Measurements from ENCODE around the gene XPR1.

XPR1 gene

GRCh38 chr1:180936110-180937011 lies 304.5 kb downstream of the XPR1 start:
- no peak for DNase-seq

GRCh38 chr1:180937012-180937372 lies 305.2 kb downstream of the XPR1 start:
- DNase-seq, result no peak

GRCh38 chr1:180937624-180938225 lies 305.9 kb downstream of the XPR1 start:
- no peak for DNase-seq

DNA sequence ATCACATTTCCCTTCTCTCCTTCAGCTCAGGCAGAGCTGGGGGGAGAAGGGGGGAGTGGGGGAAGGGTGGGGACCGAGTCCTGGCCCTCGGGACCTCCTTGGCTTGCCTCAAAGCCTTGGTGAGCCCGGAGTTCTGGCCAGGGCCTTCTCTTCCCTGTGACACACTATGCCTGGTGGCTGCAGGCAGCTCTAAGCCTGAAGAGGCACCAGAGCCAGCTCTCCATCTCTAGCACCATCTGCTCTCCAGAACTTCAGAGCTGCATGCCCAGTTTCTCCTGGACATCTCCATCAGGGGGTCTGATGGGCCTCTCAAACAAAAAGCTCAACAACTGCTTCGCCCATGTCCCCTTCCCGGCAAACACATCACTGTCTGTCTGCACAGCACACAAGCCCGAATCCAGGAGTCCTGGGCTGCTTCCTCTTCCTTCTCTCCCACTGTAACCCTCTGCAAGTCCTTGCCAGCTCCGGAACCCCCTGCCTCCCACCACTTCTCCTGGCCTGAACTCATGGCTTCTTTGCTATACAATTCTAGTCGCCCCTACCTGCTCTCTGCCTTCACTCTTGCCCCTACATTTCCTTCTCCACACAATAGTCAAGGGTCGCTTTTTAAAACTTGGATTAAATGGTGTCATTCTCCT lies 307.4 kb downstream of the XPR1 start:
- no peak for DNase-seq

GRCh38 chr1:180939711-180940103 lies 307.9 kb downstream of the XPR1 start:
- no peak for DNase-seq
